ENCODE measurements around the gene MTMR10.

Gene MTMR10

DNA sequence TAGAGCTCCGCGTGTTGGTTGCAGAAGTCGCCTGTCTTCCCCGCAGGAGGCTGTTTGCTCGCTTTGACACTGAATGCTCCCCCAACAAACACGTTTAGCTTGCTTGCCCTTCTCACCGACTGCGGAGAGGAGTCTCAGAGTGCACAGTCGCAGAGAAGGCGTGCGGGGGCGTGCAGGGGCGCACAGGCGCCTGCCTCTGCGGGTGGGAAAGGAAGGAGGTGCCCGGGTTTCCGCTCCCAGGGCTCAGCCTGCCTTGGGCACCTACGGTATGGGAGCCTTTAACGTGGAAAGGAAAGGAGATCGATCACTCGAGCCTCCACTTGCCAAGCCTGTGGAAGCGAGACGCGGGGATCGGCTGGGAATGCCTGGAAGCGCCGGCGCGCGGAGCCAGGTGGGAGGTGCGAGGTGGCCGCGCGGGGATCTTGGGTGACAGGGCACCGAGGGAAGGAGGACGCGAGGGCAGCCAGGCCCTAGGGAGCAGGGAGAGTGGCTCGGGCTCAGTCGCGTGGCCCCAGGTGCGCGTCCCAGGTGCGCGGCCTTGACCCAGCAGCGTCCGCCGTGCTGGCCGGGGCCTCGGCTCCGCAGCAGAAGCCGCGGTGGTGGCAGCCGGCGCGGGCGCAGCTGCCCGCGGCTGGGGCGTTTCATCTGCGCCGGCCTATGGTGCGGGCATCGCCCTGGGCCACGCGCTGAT lies 87.8 kb downstream of the MTMR10 start, which contains the start of gene FAN1:
TSS of gene FAN1 (plus strand) at position 419 of the 691 bp plus-strand sequence. CDS start 749 bp downstream, outside the sequence.
- peak within 1 kb of the TSS; percentile 55 for H3K4me2 ChIP-seq (ENCODE audit: low read depth, low read length)
- TF ChIP-seq EZH2 (optimal IDR thresholded peaks at IDR 0.05; ENCODE audit: low read depth, low read length), result no peak
- no peak for TF ChIP-seq EZH2phosphoT487 (IDR thresholded peaks at IDR 0.05; ENCODE audit: low read length)
- peak; percentile 10; the same call in 1 of the 2 replicates for TF ChIP-seq CTCF (IDR thresholded peaks at IDR 0.05; ENCODE audit: low read length)
- peak within 1 kb of the TSS; percentile 49 for H3K9ac ChIP-seq (ENCODE audit: low read length)
- no peaks in the 10 kb centered on the region for H4K20me1 ChIP-seq (ENCODE audit: insufficient read depth, low read length)
- DNase-seq, result peak; percentile 85
- H3K79me2 ChIP-seq (ENCODE audit: low read length), result no peaks in the 10 kb centered on the region
- no peaks in the 10 kb centered on the region for H3K9me3 ChIP-seq (replicated peaks; ENCODE audit: insufficient read depth, low read length)
- no peaks in the 10 kb centered on the region for H3K9me2 ChIP-seq (replicated peaks; ENCODE audit: insufficient read depth, low read length)
- H3K36me3 ChIP-seq (replicated peaks; ENCODE audit: insufficient read depth, low read length), result 0 out of 2 replicates have a peak, but pooled peaks cover 2% of the 10 kb centered on the region
- H3K27ac ChIP-seq (ENCODE audit: low read length), result peak within 1 kb of the TSS; percentile 48; the same call in 1 of the 2 replicates
- no peaks in the 10 kb centered on the region; the same call in 1 of the 2 replicates for H3F3A ChIP-seq (ENCODE audit: insufficient read depth, low read length)
- no peaks in the 10 kb centered on the region for H3K4me1 ChIP-seq (ENCODE audit: low read length)
- H3K4me3 ChIP-seq (ENCODE audit: low read length), result peak within 1 kb of the TSS; percentile 80
- no peaks in the 10 kb centered on the region for H3K27me3 ChIP-seq (replicated peaks; ENCODE audit: insufficient read depth, low read length)
- peak within 1 kb of the TSS; percentile 78 for H2AFZ ChIP-seq (ENCODE audit: low read length)

GRCh38 chr15:30901889-30902288 lies 89.5 kb downstream of the MTMR10 start:
- no peak overlapping the region for H3K4me3 ChIP-seq (ENCODE audit: low read length)
- no peak for TF ChIP-seq EZH2phosphoT487 (IDR thresholded peaks at IDR 0.05; ENCODE audit: low read length)
- no peak for TF ChIP-seq CTCF (IDR thresholded peaks at IDR 0.05; ENCODE audit: low read length)
- TF ChIP-seq EZH2 (optimal IDR thresholded peaks at IDR 0.05; ENCODE audit: low read depth, low read length), result no peak
- H2AFZ ChIP-seq (ENCODE audit: low read length), result no peak overlapping the region
- no peak overlapping the region for H3K27ac ChIP-seq (ENCODE audit: low read length)
- no peaks in the 10 kb centered on the region for H3K27me3 ChIP-seq (replicated peaks; ENCODE audit: insufficient read depth, low read length)
- no peak overlapping the region for H3K9ac ChIP-seq (ENCODE audit: low read length)
- H3K79me2 ChIP-seq (ENCODE audit: low read length), result no peaks in the 10 kb centered on the region
- H3K4me2 ChIP-seq (ENCODE audit: low read depth, low read length), result no peak overlapping the region
- H4K20me1 ChIP-seq (ENCODE audit: insufficient read depth, low read length), result no peaks in the 10 kb centered on the region
- H3K36me3 ChIP-seq (replicated peaks; ENCODE audit: insufficient read depth, low read length), result no peaks in the 10 kb centered on the region
- H3K9me3 ChIP-seq (replicated peaks; ENCODE audit: insufficient read depth, low read length), result no peaks in the 10 kb centered on the region
- H3K9me2 ChIP-seq (replicated peaks; ENCODE audit: insufficient read depth, low read length), result no peaks in the 10 kb centered on the region
- H3K4me1 ChIP-seq (ENCODE audit: low read length), result no peaks in the 10 kb centered on the region
- no peaks in the 10 kb centered on the region; the same call in 1 of the 2 replicates for H3F3A ChIP-seq (ENCODE audit: insufficient read depth, low read length)
- no peak for DNase-seq

- no peaks in the 10 kb centered on the region for H3F3A ChIP-seq (ENCODE audit: insufficient read depth, low read length)
- no peaks in the 10 kb centered on the region for H3K36me3 ChIP-seq (replicated peaks; ENCODE audit: insufficient read depth, low read length)
- no peaks in the 10 kb centered on the region for H4K20me1 ChIP-seq (ENCODE audit: insufficient read depth, low read length)
- no peak overlapping the region for H2AFZ ChIP-seq (ENCODE audit: low read length)
- no peaks in the 10 kb centered on the region for H3K79me2 ChIP-seq (ENCODE audit: low read length)
- H3K9ac ChIP-seq (ENCODE audit: low read length), result no peak overlapping the region
- DNase-seq, result no peak
- H3K4me3 ChIP-seq (ENCODE audit: low read length), result no peak overlapping the region
- no peaks in the 10 kb centered on the region for H3K27me3 ChIP-seq (replicated peaks; ENCODE audit: insufficient read depth, low read length)
- TF ChIP-seq CTCF (IDR thresholded peaks at IDR 0.05; ENCODE audit: low read length) (no peak), EZH2phosphoT487 (IDR thresholded peaks at IDR 0.05; ENCODE audit: low read length) (no peak), EZH2 (optimal IDR thresholded peaks at IDR 0.05; ENCODE audit: low read depth, low read length) (no peak)
- peaks cover 7% of the 10 kb centered on the region for H3K4me1 ChIP-seq (ENCODE audit: low read length)
- no peaks in the 10 kb centered on the region for H3K9me3 ChIP-seq (replicated peaks; ENCODE audit: insufficient read depth, low read length)
- H3K27ac ChIP-seq (ENCODE audit: low read length), result no peak overlapping the region
- no peaks in the 10 kb centered on the region for H3K9me2 ChIP-seq (replicated peaks; ENCODE audit: insufficient read depth, low read length)
- H3K4me2 ChIP-seq (ENCODE audit: low read depth, low read length), result no peak overlapping the region
Observed at GRCh38 chr15:30896211-30896606, 95.2 kb downstream of the MTMR10 start.
